Fibroblast of gingiva (primary cell): ENCODE measurements around the gene RELN.

Experiments
- DNase-seq: peaks from one replicate; pipeline ENCODE4 v3.0.0-alpha.2; 2011; ENCODE audit warnings: low read depth

RELN gene

GRCh38 chr7:103893350-103893749 is 96.1 kb downstream of the RELN start:
- no peak for DNase-seq

DNA sequence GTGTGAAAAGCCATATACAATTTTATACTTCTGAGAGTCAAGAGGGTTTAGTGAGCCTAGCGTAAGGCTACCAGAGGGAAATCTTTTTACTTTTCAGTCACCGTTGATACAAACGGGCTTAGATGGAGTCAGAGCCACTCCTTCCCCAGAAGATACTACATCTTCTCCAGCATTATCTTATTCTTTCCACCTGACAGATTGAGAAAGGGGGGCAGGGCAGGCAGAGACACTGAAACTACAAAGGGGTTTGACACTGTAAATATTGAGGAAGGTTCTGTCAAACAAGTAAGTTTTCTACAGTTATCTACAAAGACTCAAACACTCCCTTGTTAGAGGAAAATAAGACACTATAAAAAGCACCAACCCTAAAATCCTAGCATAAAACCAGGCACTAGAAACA is 100.0 kb downstream of the RELN start:
- DNase-seq, result no peak

DNA sequence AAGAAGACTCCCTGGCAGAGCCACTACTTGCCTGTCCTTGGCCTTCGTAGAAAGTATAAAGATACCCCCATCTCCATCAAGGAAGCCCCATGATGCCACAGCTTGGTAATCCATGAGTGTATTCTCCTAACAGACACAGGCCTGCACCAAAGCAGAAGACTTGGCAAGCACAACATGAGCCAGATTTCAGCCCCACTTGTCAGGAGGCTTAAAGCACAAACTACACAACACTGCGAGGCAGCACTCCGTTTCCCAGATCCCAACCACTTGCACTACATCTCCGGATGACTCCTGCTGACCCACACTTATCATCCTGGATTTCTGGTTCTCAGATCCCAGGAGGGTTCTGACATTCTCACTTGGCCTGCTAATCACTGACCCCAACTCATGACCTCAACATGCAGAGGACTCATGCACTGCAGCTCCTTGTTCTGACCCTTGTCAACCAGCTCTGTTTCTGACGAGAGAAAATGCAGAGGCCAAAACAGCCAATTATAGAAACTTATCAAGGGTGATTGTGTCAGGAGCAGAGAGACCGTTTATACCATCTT is 100.8 kb downstream of the RELN start:
- no peak for DNase-seq

- no peak for DNase-seq
These were observed 101.4 kb downstream of the RELN start for GRCh38 chr7:103887853-103888602.

GRCh38 chr7:103887050-103887449 is 102.4 kb downstream of the RELN start:
- DNase-seq, result no peak

DNA sequence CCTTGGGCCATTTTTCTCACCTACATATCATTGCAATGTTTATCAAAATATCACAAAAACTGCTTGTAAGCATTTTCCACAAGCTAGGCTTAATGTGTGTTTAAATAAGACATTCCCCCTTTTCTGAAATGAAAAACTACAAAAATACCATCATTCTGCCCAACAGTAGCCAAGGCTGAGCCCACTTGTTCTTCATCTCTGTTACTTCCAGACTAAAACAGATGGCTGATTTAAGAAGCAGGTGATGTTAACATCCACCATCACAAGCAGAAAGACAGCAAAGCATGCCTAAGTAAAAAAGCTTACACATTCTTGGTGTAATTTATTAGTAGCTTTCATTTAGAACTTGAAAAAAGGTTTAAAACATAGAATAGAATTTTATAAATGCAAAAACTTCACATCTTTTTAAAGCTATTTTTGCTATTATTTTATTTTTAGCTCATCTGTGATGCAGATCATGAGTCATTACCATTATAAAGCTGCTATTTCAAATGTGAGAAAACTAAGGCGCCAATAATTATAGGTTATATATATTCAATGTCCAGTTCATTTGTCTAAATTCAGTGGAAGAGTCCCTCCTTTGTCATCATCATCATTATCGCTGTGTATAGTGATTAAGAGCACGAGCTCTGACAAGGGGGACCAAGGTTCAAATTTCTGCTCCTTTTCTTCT is 109.4 kb downstream of the RELN start:
- no peak for DNase-seq

DNA sequence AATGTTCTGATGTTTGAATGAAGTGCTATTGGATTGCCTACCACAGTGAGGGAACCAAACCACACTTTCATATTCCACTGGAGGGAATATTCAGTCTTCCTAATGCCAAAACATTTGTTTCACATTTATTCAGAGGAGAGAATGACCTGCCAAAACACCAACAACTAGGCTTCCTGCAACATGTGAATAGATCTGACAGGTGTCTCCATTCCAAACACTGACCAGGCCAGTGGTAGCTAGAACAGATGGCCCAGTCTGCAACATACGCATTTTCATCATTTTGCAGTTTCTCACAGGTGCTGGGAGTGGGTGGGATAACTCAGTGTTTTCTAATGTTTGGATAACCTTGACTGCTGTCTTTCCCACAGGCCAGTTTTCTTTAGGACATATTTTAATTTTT is 110.0 kb downstream of the RELN start:
- DNase-seq, result no peak

DNA sequence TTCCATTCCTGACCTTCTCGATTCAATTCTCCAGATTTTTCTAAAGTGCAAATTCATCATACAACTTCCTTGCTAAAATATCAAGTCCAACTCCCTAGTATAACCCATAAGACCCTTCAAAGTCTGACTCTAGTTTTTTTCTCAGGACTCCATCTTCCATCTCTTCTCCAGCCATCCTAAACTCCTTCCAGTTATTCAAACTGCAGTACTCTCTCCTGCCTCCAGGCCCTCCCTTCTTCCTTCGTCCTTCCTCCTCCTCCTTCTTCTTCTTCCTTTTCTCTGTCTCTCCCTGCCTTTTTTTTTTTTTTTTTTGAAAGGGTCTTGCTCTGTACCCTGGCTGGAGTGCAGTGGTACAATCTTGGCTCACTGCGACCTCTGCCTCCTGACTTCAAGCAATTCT is 111.9 kb downstream of the RELN start:
- DNase-seq, result no peak

DNA sequence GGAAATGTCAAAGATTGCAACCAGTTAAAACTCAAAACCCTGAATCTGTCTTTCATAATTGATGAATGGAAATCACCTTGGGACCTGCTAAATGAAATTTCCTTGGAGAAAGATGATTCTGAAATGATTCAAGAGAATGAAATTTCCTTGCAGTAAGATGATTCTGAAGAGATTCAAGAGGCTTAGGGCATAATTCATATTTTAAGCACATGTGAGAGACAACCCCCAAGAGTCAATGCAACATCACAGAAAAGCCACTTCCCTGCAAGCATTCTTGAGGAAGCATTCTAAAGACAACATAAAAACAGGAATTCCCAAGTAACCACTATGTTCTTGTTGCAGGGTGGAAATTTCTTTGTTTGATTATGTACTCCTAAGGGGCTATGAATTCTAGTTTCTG is 113.7 kb downstream of the RELN start:
- no peak for DNase-seq

- DNase-seq, result no peak
These were observed 118.0 kb downstream of the RELN start for GRCh38 chr7:103871473-103871872.

DNA sequence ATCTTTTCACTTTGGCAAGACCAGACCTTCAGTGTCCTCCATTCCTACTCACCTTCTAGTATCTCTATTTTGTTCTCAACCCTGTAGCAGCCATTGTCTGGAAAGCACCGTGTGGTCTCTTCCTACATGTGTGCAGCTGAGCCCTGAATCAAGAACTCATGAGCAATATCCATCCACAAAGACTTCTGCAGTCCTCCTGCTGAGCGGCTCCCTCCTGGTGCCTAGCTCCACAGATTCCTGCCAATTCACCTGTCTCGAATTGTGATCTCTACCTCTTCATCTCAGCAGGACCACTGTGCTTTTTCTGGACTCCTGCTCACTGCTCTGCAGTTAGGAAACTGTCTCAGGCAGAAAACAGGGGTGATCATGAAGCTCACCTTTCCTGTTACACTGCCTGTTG is 118.8 kb downstream of the RELN start:
- DNase-seq, result no peak

- no peak for DNase-seq
These were observed 121.6 kb downstream of the RELN start for GRCh38 chr7:103867874-103868273.

DNA sequence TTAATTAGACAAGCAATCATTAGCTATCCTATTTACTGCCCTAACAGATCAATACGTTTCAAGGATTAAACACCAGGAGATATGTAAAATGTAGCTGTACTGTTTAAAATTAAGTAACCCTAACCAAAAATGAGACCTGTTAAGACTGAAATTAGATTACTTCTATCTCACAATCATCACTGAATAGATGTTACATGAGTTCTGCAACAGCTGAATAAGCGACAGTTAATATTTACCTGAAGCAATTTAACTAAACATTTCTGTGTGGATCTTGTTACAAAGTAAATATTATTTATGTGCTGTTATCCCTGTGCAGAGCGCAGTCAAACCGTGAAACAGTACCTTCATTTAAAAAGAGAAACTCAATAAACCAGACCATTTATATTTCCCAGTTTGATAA is 122.5 kb downstream of the RELN start:
- DNase-seq, result no peak

DNA sequence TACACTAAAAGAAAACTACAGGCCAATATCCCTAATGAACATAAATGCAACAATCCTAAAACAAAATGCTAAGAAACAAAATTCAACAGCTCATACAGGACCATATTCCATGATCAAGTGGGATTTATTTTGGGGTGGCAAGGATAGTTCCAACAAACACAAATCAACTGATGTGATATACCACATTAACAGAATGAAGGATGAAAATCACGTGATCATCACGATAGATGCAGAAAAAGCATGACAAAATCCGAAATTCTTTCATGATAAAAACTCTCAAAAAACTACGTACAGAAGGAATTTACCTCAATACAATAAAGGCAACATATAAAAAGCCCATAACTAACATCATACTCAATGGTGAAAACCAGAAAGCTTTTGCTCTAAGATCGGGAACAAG is 124.0 kb downstream of the RELN start:
- DNase-seq, result no peak

GRCh38 chr7:103862302-103863035 is 127.0 kb downstream of the RELN start:
- DNase-seq, result no peak

DNA sequence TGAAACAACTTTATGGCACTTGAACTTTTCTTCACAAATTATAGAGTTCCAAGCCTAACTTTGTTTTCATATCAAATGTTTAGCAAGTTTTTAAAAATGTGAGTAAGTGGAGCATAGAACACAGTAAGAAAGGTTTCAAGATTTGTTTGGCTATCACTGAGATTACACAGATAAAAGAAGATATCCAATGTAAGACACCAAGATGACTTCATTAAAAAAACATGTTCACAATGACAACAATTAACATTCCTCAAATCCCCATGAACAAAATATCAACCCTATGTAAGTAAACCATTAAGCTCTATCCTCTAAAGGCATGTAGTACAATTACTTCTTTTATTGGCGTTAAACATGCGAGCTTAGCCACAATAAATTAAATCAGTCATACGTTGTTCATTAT is 129.7 kb downstream of the RELN start:
- no peak for DNase-seq

DNA sequence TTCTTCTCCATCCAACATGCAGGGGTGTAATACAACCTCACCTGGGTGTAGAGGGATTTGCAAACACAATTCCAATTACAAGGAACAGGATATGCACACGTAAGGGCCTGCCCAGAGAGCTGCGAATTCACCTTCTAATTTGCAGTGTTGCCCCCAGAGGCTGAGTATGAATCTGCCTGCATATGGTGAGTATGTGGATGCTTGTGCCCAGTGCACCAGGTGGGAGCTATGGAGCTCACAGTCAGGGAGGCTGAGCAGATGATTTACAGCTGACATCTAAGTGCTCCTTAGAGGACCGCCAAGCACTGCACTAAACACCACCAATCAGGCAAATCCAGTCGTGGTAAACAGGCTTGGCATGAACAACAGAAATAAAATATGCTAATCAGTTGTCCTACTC is 132.0 kb downstream of the RELN start:
- DNase-seq, result no peak

- no peak for DNase-seq
These were observed 132.5 kb downstream of the RELN start for GRCh38 chr7:103856929-103857328.

DNA sequence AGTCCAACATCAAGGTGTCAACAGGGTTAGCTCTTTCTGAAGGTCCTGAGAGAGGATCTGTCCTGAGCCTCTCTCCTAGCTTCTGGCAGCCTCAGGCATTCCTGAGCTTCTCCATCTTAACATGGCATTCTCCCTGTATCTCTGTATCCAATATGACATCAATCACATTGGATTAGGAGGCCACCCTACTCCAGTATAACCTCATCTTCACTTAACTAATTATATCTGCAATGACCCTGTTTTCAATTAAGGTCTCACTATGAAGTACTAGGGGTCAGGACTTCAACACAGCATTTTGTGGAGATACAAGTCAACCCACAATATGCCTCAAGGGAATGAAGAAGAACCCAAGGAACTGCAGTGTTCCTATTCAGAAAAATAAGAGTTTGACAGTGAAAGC is 133.8 kb downstream of the RELN start:
- no peak for DNase-seq

DNA sequence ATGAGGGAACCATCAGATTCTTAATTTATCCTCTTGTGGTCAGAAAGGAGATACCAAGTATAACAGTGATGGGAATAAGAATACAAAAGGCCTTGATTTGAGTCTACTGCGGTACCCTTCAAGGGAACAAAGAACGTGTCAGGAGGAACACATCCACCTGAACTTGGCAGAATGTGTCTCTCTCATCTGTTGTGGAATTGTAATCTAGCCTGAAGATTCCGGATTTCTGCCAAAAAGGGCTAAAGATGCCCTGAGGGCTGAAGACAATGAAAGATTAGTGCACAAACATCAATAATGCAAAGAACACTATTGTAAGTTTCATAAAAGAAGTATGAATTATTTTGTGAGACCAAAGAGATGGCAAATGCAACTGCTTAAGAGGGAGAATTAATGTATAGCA is 134.8 kb downstream of the RELN start:
- DNase-seq, result no peak

DNA sequence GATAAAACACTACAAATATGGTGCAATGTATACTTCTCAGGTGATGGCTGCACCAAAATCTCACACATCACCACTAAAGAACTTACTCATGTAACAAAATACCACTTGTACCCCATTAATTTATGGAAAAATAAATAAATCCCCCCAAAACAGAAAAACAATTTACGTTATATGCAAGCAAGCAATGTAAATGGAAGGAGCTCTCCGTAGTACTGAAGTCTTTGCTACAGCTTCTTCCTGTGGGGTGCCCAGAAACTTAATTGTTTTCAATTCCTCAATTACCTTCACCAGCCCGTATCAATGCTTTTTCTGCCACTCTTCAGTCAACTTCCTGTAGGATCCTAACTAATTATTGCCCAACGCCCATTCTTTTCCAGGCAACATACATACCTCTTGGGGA is 138.1 kb downstream of the RELN start:
- no peak for DNase-seq

DNA sequence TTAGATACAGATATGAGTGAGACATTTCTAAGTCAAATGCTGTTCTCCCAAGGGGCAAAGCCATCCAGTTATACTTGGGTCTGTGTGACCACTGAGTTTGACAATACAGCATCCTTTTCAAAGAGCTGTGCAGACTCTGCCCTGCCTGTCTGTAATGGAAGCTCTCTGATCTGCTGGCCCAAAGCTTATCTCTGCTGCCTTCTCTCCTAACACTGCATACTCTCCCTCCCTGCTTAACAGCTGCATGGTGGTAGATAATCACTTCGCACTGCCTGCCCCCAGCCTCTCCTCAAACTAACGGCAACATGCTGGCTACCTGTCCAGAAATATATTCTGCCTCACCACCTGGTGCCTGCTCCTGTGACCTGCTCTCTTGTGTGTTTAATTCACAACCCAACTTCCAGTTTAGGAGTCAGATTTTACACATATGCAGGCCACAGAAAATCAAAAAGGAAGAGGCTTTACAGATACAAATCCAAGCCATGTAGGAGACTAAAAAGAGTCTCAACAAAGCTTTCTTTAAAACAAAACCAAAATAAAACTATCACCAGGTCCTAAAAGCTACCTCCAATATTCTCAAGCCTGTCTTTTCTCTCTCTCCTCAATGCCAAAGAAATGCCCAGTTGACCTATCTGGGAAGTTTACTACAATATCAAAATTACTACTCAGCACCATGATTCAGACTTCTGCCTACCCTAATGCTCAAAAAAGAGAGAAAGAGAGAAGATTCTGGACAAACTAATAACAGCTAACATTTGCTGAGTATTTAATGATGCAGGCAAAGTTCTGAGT is 145.6 kb downstream of the RELN start:
- no peak for DNase-seq
